Coronary artery (tissue), 2 donors: ENCODE measurements around the gene CDC42BPA.
"Not testable (repeated sequence)": the region's sequence is repeated elsewhere in the genome, so short reads cannot be mapped to it uniquely, and the experiment has no call there.

Experiments
- DNase-seq: peaks from one replicate; pipeline ENCODE4 v3.0.0-alpha.2; 2017; ENCODE audit warnings: low spot score
- H3K27ac ChIP-seq, 2 donors: fragments of 200-600 bp; sonication (generic); one replicate each; pipeline ENCODE4 v1.5.1; 2016 to 2019
- H3K4me3 ChIP-seq: fragments of 200-600 bp; sonication (generic); 2 replicates; pipeline ENCODE4 v1.5.1; 2016; ENCODE audit warnings: mild to moderate bottlenecking, moderate library complexity
- TF ChIP-seq, protein P1 (sequence below): fragments of 200-600 bp; sonication (generic); IDR thresholded peaks from one replicate; pipeline ENCODE4 v1.5.1; 2019; ENCODE audit warnings: antibody characterized with exemption

The CDC42BPA gene

DNA sequence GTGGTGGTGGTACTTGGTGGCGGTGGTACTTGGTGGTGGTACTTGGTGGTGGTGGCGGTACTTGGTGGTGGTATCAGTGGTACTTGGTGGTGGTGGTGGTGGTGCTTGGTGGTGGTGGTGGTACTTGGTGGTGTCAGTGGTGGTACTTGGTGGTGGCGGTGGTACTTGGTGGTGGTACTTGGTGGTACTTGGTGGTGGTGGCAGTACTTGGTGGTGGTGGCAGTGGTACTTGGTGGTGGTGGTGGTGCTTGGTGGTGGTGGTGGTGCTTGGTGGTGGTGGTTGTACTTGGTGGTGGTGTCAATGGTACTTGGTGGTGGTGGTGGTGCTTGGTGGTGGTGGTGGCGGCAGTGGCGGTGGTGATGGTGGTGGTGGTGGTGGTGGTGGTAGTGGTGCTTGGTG is 358.0 kb downstream of the CDC42BPA start:
- H3K27ac ChIP-seq: no peak overlapping the region
- no peak for DNase-seq
- TF ChIP-seq, protein P1, sequence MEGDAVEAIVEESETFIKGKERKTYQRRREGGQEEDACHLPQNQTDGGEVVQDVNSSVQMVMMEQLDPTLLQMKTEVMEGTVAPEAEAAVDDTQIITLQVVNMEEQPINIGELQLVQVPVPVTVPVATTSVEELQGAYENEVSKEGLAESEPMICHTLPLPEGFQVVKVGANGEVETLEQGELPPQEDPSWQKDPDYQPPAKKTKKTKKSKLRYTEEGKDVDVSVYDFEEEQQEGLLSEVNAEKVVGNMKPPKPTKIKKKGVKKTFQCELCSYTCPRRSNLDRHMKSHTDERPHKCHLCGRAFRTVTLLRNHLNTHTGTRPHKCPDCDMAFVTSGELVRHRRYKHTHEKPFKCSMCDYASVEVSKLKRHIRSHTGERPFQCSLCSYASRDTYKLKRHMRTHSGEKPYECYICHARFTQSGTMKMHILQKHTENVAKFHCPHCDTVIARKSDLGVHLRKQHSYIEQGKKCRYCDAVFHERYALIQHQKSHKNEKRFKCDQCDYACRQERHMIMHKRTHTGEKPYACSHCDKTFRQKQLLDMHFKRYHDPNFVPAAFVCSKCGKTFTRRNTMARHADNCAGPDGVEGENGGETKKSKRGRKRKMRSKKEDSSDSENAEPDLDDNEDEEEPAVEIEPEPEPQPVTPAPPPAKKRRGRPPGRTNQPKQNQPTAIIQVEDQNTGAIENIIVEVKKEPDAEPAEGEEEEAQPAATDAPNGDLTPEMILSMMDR: no peak
- H3K4me3 ChIP-seq: no peak overlapping the region

DNA sequence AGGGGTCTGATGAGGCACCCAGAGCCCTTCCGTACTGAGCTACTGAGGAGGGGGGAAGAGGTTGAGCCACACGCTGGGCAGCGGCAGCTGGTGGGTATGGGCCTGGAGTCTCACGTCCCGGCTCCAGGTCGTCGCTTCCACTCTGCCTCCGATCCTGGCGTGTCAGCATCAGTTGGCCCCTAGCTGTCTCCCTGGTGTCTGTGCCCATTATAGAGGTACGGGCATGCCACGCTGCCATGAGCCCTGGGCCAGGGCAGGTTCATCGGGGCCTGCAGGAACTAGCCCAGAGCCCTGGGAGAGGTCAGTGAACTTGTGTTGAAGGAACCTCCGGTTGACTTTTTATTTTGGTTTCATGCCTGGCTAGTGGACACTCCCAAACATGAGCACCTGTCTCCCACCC is 360.0 kb downstream of the CDC42BPA start:
- Histone ChIP-seq H3K4me3 (no peak overlapping the region), H3K27ac (no peak overlapping the region)
- TF ChIP-seq, protein P1: no peak
- peak; percentile 43 for DNase-seq

DNA sequence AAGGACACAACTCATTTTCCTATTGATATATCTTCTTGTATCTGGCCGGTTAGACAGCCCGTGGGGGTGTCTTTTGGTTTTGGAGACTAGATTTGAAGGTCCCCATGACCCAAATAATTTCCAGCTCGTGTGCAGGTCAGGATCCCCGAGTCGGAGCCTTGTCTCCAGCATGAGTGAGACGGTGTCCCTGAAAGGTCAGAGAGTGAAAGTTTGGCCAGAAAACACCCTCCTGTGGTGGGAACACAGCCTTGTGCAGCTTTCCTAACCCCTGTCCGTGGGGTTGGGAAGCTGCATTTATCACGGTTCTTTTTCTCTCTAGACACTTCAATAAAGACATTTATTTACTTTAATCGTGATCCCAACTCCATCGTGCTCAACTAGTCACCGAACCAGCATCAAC is 360.6 kb downstream of the CDC42BPA start:
- DNase-seq: peak; percentile 35
- Histone ChIP-seq H3K27ac (no peak overlapping the region), H3K4me3 (no peak overlapping the region)
- TF ChIP-seq, protein P1: no peak

DNA sequence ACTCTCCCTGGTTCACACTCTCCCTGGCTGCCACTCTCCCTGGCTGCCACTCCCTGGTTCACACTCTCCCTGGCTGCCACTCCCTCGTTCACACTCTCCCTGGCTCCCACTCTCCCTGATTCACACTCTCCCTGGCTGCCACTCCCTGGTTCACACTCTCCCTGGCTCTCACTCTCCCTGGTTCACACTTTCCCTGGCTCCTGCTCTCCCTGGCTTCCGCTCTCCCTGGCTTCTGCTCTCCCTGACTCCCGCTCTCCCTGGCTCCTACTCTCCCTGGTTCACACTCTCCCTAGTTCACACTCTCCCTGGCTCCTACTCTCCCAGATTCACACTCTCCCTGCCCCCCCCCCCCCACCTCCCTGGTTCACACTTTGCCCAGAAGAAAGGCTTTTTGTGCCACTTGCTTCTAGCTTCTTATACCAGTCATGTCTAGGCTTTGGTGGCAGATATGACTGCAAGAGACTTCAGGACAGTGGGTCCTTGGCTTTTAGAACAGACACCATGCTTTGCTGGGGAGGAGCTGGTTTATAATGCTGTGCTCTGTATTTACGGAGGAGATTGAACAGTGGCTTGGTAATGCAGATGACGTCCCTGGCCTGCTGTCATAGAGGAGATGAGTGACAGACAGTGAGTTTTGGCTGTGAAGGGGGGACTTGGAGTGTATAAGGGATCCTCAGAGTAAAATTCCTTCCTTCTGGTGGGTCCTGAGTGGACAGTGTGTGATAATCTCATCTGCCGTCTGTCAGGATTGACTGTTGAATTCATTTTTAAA is 361.2 kb downstream of the CDC42BPA start:
- Histone ChIP-seq H3K27ac (no peak overlapping the region), H3K4me3 (no peak overlapping the region)
- peak; percentile 28 for DNase-seq
- TF ChIP-seq, protein P1: no peak

DNA sequence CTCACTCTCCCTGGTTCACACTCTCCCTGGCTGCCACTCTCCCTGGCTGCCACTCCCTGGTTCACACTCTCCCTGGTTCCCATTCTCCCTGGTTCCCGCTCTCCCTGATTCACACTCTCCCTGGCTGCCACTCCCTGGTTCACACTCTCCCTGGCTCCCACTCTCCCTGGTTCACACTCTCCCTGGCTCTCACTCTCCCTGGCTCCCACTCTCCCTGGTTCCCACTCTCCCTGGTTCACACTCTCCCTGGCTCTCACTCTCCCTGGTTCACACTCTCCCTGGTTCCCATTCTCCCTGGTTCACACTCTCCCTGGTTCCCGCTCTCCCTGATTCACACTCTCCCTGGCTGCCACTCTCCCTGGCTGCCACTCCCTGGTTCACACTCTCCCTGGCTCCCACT is 362.4 kb downstream of the CDC42BPA start:
- DNase-seq: peak; percentile 7
- H3K4me3 ChIP-seq, H3K27ac ChIP-seq: not testable (repeated sequence)

DNA sequence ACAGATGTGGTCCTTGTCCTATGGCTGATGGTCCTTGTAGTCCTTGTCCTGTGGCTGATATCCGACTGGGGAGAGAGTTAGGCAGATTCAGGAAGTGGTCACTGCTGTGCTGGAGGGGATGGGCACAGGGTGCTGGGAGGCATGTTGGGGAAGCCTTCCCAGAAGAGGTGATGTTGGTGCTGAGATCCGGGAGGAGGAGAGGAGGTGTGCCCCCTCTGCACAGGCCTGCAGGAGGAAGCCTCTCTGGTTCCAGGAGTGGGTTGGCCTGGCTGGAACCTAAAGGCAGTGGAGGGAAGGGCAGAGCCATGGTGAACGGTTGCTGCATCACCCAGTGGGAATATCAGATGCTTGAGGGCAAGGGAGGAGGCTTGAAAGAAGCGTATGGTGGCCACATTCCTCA is 363.5 kb downstream of the CDC42BPA start:
- peak; percentile 47 for DNase-seq
- Histone ChIP-seq H3K4me3 (no peak overlapping the region), H3K27ac (no peak overlapping the region)
- TF ChIP-seq, protein P1: no peak

DNA sequence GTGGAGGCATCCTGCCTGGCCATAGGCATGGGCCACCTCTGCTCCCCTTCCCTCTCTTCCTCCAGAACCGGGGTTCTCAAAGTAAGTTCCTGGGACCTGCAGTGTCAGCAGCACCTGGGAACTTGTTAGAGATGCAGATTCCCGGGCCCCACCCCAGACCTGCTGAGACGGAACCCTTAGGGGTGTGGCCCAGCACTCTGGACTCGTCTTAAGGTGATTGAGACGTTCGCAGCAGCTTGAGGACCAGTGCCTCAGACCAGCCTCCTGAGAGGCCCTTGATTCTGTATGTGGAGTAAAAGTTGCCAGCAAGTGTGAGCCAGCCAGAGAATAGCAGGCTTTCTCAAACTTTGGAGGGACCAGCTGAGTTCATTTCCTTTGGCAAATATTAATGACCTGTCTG is 364.0 kb downstream of the CDC42BPA start:
- DNase-seq: peak; percentile 53
- Histone ChIP-seq H3K27ac (no peak overlapping the region), H3K4me3 (no peak overlapping the region)
- TF ChIP-seq, protein P1: no peak
